ENCODE data around the gene OXCT1. TPM values are rescaled to one million over a fixed set of nuclear protein-coding genes. Genes with fewer than 3 reads are reported as not detected.
A peak's percentile ranks its signal among the peaks of the same experiment; 100 is the strongest.
"Not testable (repeated sequence)": the region's sequence is repeated elsewhere in the genome, so short reads cannot be mapped to it uniquely, and the experiment has no call there.

OXCT1 gene
- total RNA-seq, 2 experiments from 2014 or later = 76.1 to 78.8 TPM

- intact Hi-C loops (cut with micrococcal nuclease) = loop anchor here (10.0 kb wide), 1 partner anchor 1526 kb away; no protein-coding TSS in a partner anchor
- CTCF ChIA-PET = interaction anchor here (1.1 to 1.3 kb wide), 2 partner anchors 10 to 26 kb away, joined by 4 to 5 read pairs; no protein-coding TSS in a partner anchor
- H3K27me3 Mint-ChIP-seq (ENCODE audit: low read depth) = no peaks in the 10 kb centered on the region
- H3K4me1 Mint-ChIP-seq (ENCODE audit: low read depth) = peaks cover 54% of the 10 kb centered on the region
- peak; percentile 34 for DNase-seq
- peak overlapping the region; percentile 88 for H3K27ac Mint-ChIP-seq
- H3K36me3 Mint-ChIP-seq (ENCODE audit: low read depth) = peaks cover 10% of the 10 kb centered on the region
- H3K9me3 Mint-ChIP-seq = no peaks in the 10 kb centered on the region
- H3K4me3 Mint-ChIP-seq = peak overlapping the region; percentile 92
Measured at GRCh38 chr5:41869151-41869723, 988 bp downstream of the OXCT1 start.

DNA sequence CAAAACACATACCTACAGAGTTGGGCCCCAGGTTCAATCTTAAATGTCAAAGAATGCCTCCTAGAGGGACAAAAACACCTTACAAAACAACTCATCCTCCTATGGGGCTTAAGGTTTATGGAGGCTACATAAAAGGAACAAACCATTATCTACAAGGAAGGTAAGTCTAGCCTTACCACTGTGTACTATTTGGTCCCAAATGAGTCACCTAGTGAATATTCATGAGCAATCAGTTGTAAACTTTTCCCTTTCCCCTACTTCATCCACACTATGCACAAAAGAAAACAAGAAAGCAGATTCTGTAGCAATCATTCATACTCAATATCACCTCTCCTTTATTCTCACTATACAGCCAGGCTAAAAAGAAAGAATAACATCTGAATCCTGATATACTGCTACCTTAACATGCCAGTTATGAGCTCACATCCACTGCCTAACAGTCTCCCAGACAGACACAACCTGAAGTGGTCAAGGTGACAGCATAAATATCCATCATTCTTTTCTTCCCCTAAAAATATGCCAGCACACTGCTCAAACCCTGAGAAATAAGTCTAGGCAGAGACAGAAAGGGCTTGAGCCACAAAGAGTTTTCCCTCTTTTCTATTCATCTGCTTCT, 6.2 kb downstream of the OXCT1 start:
- H3K27ac Mint-ChIP-seq = peak overlapping the region; percentile 76
- peaks cover 25% of the 10 kb centered on the region for H3K36me3 Mint-ChIP-seq (ENCODE audit: low read depth)
- no peaks in the 10 kb centered on the region for H3K9me3 Mint-ChIP-seq
- intact Hi-C loops (cut with micrococcal nuclease) = loop anchor here (2.0 to 10.0 kb wide), 2 partner anchors 721 to 1531 kb away; no protein-coding TSS in a partner anchor
- peak overlapping the region; percentile 10 for H3K4me3 Mint-ChIP-seq
- H3K4me1 Mint-ChIP-seq (ENCODE audit: low read depth) = peaks cover 64% of the 10 kb centered on the region
- CTCF ChIA-PET = interaction anchor here (1.1 to 3.0 kb wide), 3 partner anchors 10 to 193 kb away, joined by 3 to 16 read pairs (median 10); no protein-coding TSS in a partner anchor
- DNase-seq = no peak
- no peaks in the 10 kb centered on the region for H3K27me3 Mint-ChIP-seq (ENCODE audit: low read depth)

GRCh38 chr5:41858890-41859289, 11.3 kb downstream of the OXCT1 start:
- intact Hi-C loops (cut with micrococcal nuclease) = loop anchor here (5.0 kb wide), 2 partner anchors 908 to 1028 kb away; no protein-coding TSS in a partner anchor
- H3K27ac Mint-ChIP-seq = peak overlapping the region; percentile 77
- H3K4me1 Mint-ChIP-seq (ENCODE audit: low read depth) = peaks cover 25% of the 10 kb centered on the region
- peaks cover 19% of the 10 kb centered on the region for H3K36me3 Mint-ChIP-seq (ENCODE audit: low read depth)
- no peak for DNase-seq
- CTCF ChIA-PET = interaction anchor here (1.6 to 1.7 kb wide), 2 partner anchors 10 to 45 kb away, joined by 5 read pairs; no protein-coding TSS in a partner anchor
- H3K9me3 Mint-ChIP-seq = no peaks in the 10 kb centered on the region
- H3K4me3 Mint-ChIP-seq = no peak overlapping the region
- H3K27me3 Mint-ChIP-seq (ENCODE audit: low read depth) = no peaks in the 10 kb centered on the region

DNA sequence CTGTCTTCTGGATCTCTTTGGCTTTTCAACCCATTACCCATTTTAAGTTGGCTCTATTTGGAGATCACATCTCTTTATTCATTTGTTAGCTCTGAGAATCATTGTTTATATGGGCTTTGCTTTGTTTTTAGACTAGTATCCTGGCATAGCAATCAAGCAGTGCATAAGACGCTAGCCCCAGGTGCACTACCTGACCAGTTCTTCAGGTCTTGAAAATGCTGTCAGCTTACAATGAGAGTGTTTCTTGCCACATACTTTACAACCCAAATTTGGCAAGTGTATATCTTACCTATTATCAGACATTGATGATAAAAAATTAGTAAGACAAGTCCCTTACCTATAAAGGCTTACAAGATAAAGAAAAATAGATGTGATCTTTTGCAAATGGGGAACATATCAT, 12.2 kb downstream of the OXCT1 start:
- H3K36me3 Mint-ChIP-seq (ENCODE audit: low read depth) = peaks cover 20% of the 10 kb centered on the region
- no peaks in the 10 kb centered on the region for H3K27me3 Mint-ChIP-seq (ENCODE audit: low read depth)
- H3K4me3 Mint-ChIP-seq = no peak overlapping the region
- intact Hi-C loops (cut with micrococcal nuclease) = loop anchor here (1.0 to 5.0 kb wide), 3 partner anchors 725 to 1029 kb away; no protein-coding TSS in a partner anchor
- H3K4me1 Mint-ChIP-seq (ENCODE audit: low read depth) = peaks cover 21% of the 10 kb centered on the region
- CTCF ChIA-PET = interaction anchor here (1.0 to 5.1 kb wide), 3 partner anchors 14 to 199 kb away, joined by 5 to 27 read pairs (median 5); no protein-coding TSS in a partner anchor
- DNase-seq = no peak
- H3K27ac Mint-ChIP-seq = no peak overlapping the region
- H3K9me3 Mint-ChIP-seq = no peaks in the 10 kb centered on the region

GRCh38 chr5:41856644-41857491, 13.4 kb downstream of the OXCT1 start:
- Mint-ChIP-seq H3K9me3 (no peaks in the 10 kb centered on the region), H3K36me3 (ENCODE audit: low read depth) (peaks cover 24% of the 10 kb centered on the region), H3K27me3 (ENCODE audit: low read depth) (no peaks in the 10 kb centered on the region), H3K27ac (no peak overlapping the region), H3K4me1 (ENCODE audit: low read depth) (peaks cover 26% of the 10 kb centered on the region), H3K4me3 (no peak overlapping the region)
- CTCF ChIA-PET = interaction anchor here (0.6 to 5.1 kb wide), 19 partner anchors 10 to 1033 kb away, joined by 3 to 68 read pairs (median 4); partner anchors contain the start of gene RIMOC1
- peak; percentile 69 for DNase-seq
- intact Hi-C loops (cut with micrococcal nuclease) = loop anchor here (1.0 to 5.0 kb wide), 7 partner anchors 47 to 1030 kb away; partner anchors contain the start of genes FBXO4 and RIMOC1

DNA sequence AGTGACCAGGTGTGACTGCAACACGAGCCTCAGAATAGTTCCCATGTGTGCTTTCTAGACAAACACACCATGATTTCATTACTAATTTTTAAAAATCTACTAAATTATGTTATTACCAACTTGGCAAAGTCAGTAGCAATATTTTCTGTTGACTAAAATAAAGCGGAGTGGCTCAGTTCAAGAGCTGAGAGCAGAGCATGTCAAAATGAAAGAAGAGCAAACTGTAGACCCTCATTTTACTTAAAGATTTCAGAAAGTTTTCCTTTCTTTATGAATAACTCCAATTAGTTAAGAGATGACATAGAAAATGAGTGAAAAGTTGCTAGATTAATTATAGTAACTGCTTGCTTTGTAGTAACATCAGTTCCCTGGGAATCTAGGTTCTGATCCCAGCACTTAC, 17.9 kb downstream of the OXCT1 start:
- peaks cover 40% of the 10 kb centered on the region for H3K36me3 Mint-ChIP-seq (ENCODE audit: low read depth)

DNA sequence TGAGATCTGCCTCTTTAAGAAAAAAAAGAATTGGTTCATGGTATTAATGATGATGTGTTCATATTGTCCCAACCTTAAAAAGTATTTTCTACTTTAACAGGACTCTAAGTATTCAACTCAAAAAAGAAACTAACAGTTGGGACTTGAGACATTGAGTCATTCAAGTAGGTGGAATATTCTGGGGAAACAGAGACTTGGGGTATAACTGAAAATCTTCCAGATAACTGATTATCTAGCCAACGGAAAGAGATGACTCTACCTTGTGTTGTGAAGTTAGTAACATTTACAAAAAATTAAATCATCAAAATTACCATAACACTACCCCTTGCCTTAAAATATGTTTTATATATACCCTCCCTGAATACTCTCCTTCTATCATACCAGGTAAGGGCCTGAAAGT, 19.1 kb downstream of the OXCT1 start:
- intact Hi-C loops (cut with micrococcal nuclease) = no loop called here
- CTCF ChIA-PET = interaction anchor here (1.8 kb wide), 1 partner anchor 206 kb away, joined by 5 read pairs; no protein-coding TSS in a partner anchor
- H3K4me3 Mint-ChIP-seq = no peak overlapping the region

More for the DNA sequence above, 17.9 kb downstream of the OXCT1 start:
- CTCF ChIA-PET = no interaction called here
- H3K9me3 Mint-ChIP-seq = no peaks in the 10 kb centered on the region
- peaks cover 31% of the 10 kb centered on the region for H3K4me1 Mint-ChIP-seq (ENCODE audit: low read depth)
- intact Hi-C loops (cut with micrococcal nuclease) = no loop called here
- H3K4me3 Mint-ChIP-seq = no peak overlapping the region
- H3K27me3 Mint-ChIP-seq (ENCODE audit: low read depth) = no peaks in the 10 kb centered on the region
- H3K27ac Mint-ChIP-seq = peak overlapping the region; percentile 48
- DNase-seq = no peak

DNA sequence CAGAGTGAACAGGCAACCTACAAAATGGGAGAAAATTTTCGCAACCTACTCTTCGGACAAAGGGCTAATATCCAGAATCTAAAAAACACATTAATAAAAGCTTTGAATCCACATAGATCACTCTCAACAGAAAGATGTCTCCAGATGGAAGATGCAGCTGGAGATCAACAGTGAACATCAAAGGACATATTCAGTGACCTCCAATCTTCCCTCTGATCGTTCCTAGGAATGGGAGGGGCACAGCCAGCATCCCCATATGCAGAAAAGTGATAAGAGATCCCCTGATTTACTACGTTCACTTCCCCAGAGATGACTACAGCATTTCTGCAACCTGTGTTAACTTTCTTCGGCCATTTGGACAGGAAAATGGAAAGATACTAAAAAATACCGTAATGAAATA, 21.2 kb downstream of the OXCT1 start:
- H3K4me3 Mint-ChIP-seq = no peak overlapping the region

More for the DNA sequence above, 19.1 kb downstream of the OXCT1 start:
- Mint-ChIP-seq H3K27ac (peak overlapping the region; percentile 82), H3K9me3 (no peaks in the 10 kb centered on the region), H3K4me1 (ENCODE audit: low read depth) (peaks cover 31% of the 10 kb centered on the region), H3K36me3 (ENCODE audit: low read depth) (peaks cover 44% of the 10 kb centered on the region), H3K27me3 (ENCODE audit: low read depth) (no peaks in the 10 kb centered on the region)
- no peak for DNase-seq

DNA sequence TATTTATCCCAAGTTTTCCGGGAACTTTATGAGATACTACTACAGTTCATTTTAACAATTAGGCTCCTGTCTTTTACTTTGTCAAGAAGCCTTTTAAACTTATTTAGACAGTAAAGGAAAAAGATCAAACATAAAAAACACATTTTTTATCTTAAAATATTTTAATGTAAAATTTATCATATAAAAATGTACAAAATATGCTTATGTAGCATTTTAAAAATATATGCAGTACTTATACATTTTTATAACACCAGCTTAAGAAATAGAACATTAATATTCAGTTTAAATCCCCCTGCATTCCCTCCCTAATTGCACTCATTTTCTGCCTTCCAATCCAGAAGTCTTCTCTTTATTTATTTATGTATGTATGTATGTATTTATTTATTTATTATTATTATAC, 24.5 kb downstream of the OXCT1 start:
- CTCF ChIA-PET = interaction anchor here (0.7 to 3.8 kb wide), 2 partner anchors 10 to 14 kb away, joined by 5 to 27 read pairs; no protein-coding TSS in a partner anchor
- H3K9me3 Mint-ChIP-seq; H3K27me3 Mint-ChIP-seq (ENCODE audit: low read depth); H3K27ac Mint-ChIP-seq; intact Hi-C loops (cut with micrococcal nuclease); DNase-seq; H3K4me3 Mint-ChIP-seq: not testable (repeated sequence)
- peaks cover 15% of the 10 kb centered on the region for H3K4me1 Mint-ChIP-seq (ENCODE audit: low read depth)
- H3K36me3 Mint-ChIP-seq (ENCODE audit: low read depth) = peaks cover 28% of the 10 kb centered on the region

More for the DNA sequence above, 21.2 kb downstream of the OXCT1 start:
- intact Hi-C loops (cut with micrococcal nuclease) = no loop called here
- Mint-ChIP-seq H3K9me3 (no peaks in the 10 kb centered on the region), H3K27ac (no peak overlapping the region), H3K27me3 (ENCODE audit: low read depth) (no peaks in the 10 kb centered on the region), H3K4me1 (ENCODE audit: low read depth) (peaks cover 31% of the 10 kb centered on the region), H3K36me3 (ENCODE audit: low read depth) (peaks cover 44% of the 10 kb centered on the region)
- DNase-seq = no peak
- CTCF ChIA-PET = no interaction called here

DNA sequence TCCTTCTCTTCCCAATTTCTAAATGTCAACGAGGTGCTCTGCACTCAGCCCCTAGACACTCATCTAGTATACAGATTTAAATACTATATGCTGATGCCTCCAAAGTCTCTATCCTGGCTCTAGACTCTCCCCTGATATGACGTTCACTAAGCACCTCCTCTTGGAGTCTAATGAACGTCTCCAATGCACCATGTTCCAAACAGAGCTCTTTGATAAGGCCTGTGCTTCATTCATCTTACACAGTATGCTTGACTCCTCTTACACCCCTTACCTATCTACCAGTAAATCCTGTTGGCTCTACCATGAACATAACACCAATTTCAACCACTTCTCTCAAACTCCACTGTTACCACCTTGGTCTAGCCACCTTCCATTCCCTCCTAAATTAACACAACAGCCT, 25.7 kb downstream of the OXCT1 start:
- Mint-ChIP-seq H3K4me1 (ENCODE audit: low read depth) (peaks cover 17% of the 10 kb centered on the region), H3K27ac (no peak overlapping the region), H3K36me3 (ENCODE audit: low read depth) (peaks cover 23% of the 10 kb centered on the region), H3K4me3 (no peak overlapping the region), H3K9me3 (no peaks in the 10 kb centered on the region), H3K27me3 (ENCODE audit: low read depth) (no peaks in the 10 kb centered on the region)
- no peak for DNase-seq
- CTCF ChIA-PET = interaction anchor here (0.7 to 3.8 kb wide), 7 partner anchors 11 to 928 kb away, joined by 3 to 27 read pairs (median 3); no protein-coding TSS in a partner anchor
- intact Hi-C loops (cut with micrococcal nuclease) = loop anchor here (5.0 kb wide), 1 partner anchor 97 kb away; no protein-coding TSS in a partner anchor

DNA sequence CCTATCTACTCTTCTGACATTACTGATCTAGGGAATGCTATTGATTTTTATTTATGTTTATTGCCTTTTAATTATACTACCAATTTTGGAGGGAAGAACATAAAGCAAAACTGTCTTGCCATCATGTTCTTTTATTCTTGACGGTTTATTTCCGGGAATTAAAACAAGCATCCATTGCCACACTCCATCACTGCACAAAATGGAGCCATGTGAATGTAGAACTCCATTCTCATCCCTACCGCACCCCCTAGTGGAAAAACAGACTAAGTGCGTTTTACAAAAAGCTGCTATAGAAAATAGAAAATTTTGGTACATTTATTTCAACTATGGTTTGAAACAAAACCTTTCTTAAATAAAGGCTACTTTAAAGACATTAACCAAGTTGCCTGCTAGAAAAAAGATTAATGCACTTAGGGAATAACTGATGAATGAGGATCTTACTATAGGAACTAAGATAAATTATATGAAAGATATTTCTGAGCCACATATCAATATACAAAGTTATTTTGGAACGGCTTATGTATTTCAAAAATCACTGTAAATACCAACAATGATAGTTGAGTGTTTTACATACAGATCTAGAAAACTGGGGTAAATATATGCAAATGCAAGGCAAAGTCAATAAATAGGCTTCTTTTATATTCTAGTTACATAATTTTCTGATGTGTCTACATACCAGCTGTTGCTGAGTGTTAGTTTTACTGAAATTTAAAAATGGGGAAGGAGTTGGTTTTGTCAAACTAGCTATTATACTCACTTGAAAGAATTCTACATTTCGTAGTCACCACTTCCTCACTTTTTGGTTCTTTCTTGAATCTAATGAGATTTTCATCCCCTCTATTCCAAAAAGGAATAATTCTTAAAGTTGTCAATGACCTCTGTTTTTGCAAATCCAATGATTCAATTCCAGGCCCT, 26.5 kb downstream of the OXCT1 start:
- no peak overlapping the region for H3K4me3 Mint-ChIP-seq
- no peaks in the 10 kb centered on the region for H3K9me3 Mint-ChIP-seq
- no peaks in the 10 kb centered on the region for H3K27me3 Mint-ChIP-seq (ENCODE audit: low read depth)
- H3K36me3 Mint-ChIP-seq (ENCODE audit: low read depth) = peaks cover 22% of the 10 kb centered on the region
- intact Hi-C loops (cut with micrococcal nuclease) = loop anchor here (1.0 to 5.0 kb wide), 4 partner anchors 96 to 939 kb away; no protein-coding TSS in a partner anchor
- DNase-seq = peak; percentile 36
- peaks cover 13% of the 10 kb centered on the region for H3K4me1 Mint-ChIP-seq (ENCODE audit: low read depth)
- CTCF ChIA-PET = interaction anchor here (0.7 to 3.8 kb wide), 13 partner anchors 9 to 1919 kb away, joined by 3 to 27 read pairs (median 4); no protein-coding TSS in a partner anchor
- no peak overlapping the region for H3K27ac Mint-ChIP-seq

Measured in activated naive CD4-positive, alpha-beta T cell treated with anti-CD3 and anti-CD28 coated beads for 36 hours (primary cell).